OCI-LY3 (cell line): Measurements from ENCODE around the gene LY9.

Source experiments
- CTCF ChIP-seq: fragments of 200-600, 300-600 bp; sonication (generic); IDR thresholded peaks from 2 replicates; pipeline ENCODE4 v1.5.1; 2014; ENCODE audit warnings: antibody characterized with exemption, low read length, low read depth
- EZH2phosphoT487 ChIP-seq: fragments of 200-600 bp; shearing (Covaris generic); IDR thresholded peaks from 2 replicates; pipeline ENCODE4 v1.6.1; 2018; ENCODE audit warnings: antibody characterized with exemption, mixed run types, low read depth

GRCh38 chr1:160860840-160861505, 65.0 kb downstream of the LY9 start:
- no peak for TF ChIP-seq CTCF
- no peak for TF ChIP-seq EZH2phosphoT487
